Progenitor cell of endocrine pancreas (in vitro differentiated cells): ENCODE measurements around the gene PRPF6. TPM values are rescaled to one million over a fixed set of nuclear protein-coding genes. Genes with fewer than 3 reads are reported as not detected.

ENCODE experiments used
- DNase-seq: peaks from one replicate; pipeline ENCODE4 v3.0.0; 2021; ENCODE audit warnings: low spot score; ENCODE audit not compliant: unreplicated experiment
- H3K27ac Mint-ChIP-seq: 2 replicates; pipeline ENCODE4 v1.8.0; 2021; ENCODE audit warnings: mild to moderate bottlenecking, moderate library complexity, mixed read lengths
- H3K27me3 Mint-ChIP-seq: 2 replicates; pipeline ENCODE4 v1.8.0; 2021; ENCODE audit warnings: mixed read lengths
- H3K36me3 Mint-ChIP-seq: 2 replicates; pipeline ENCODE4 v1.8.0; 2022; ENCODE audit warnings: mixed read lengths; ENCODE audit not compliant: insufficient read depth
- H3K4me1 Mint-ChIP-seq: 2 replicates; pipeline ENCODE4 v1.8.0; 2021; ENCODE audit warnings: low read depth, mixed read lengths
- H3K4me3 Mint-ChIP-seq: 2 replicates; pipeline ENCODE4 v1.8.0; 2021; ENCODE audit warnings: low read depth, mild to moderate bottlenecking, moderate library complexity, mixed read lengths
- H3K9me3 Mint-ChIP-seq: 2 replicates; pipeline ENCODE4 v1.8.0; 2021; ENCODE audit warnings: low read depth, mixed read lengths
- total RNA-seq: library from RNA; stranded (reverse); gene quantifications from 2 replicates; pipeline ENCODE4 v1.2.1, GENCODE V29; 2021
- TF ChIP-seq, protein P1 (sequence below): fragments of 200-600 bp; sonication (generic); IDR thresholded peaks from one replicate; pipeline ENCODE4 v1.5.0; 2021; ENCODE audit warnings: antibody characterized with exemption, mild to moderate bottlenecking; ENCODE audit not compliant: unreplicated experiment

The PRPF6 gene
- total RNA-seq, 1 donor from 2014 or later: 76.4 TPM

DNA sequence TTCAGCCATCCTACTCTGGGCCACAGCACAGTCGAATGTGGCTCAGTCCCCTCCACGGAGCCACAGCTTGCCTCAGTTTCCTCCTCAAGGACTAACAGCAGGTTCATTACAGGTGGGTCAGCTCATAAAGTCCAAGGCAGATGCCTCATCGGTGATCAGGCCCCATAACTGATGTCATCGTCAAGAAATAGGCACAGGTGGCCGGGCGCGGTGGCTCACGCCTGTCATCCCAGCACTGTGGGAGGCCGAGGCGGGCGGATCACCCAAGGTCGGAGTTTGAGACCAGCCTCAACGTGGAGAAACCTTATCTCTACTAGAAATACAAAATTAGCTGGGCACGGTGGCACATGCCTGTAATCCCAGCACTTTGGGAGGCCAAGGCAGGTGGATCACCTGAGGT, 28.2 kb upstream of the PRPF6 start:
- Mint-ChIP-seq H3K4me1 (peaks cover 29% of the 10 kb centered on the region), H3K9me3 (no peaks in the 10 kb centered on the region), H3K27me3 (no peaks in the 10 kb centered on the region), H3K36me3 (no peaks in the 10 kb centered on the region), H3K27ac (no peak overlapping the region), H3K4me3 (no peak overlapping the region)
- TF ChIP-seq, protein P1, sequence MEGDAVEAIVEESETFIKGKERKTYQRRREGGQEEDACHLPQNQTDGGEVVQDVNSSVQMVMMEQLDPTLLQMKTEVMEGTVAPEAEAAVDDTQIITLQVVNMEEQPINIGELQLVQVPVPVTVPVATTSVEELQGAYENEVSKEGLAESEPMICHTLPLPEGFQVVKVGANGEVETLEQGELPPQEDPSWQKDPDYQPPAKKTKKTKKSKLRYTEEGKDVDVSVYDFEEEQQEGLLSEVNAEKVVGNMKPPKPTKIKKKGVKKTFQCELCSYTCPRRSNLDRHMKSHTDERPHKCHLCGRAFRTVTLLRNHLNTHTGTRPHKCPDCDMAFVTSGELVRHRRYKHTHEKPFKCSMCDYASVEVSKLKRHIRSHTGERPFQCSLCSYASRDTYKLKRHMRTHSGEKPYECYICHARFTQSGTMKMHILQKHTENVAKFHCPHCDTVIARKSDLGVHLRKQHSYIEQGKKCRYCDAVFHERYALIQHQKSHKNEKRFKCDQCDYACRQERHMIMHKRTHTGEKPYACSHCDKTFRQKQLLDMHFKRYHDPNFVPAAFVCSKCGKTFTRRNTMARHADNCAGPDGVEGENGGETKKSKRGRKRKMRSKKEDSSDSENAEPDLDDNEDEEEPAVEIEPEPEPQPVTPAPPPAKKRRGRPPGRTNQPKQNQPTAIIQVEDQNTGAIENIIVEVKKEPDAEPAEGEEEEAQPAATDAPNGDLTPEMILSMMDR: no peak
- DNase-seq: no peak

DNA sequence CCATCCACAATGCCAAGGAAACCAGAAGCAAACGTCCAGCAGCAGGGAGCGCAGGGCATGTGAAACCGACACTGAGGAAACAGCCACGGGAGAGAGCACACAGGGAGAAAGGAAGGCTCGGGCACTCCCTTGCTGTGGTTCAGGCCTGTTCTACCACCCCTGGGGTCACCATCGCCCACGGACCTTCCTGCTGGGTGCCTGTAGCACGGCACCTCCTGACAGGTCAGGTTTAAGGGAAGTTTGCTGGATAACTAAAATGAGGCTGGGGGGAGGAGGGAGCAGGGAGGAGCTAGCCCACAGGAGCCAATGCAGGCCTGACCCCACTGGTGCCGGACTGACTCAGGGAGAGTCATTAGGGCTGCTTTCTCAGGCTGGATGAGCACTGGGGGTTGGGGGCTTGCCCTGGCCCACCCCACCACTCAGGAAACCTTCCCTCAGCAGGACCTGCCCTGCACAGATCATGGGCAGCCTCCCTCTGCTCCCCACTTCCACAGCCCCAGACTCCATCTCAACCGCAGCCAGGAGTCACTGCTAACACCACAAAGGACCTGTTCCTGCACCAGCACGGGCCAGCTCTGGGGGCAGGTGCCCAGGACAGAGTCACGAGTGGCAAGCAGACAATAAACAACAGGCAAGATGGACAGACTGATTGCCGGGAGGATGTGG, 27.0 kb upstream of the PRPF6 start:
- H3K4me1 Mint-ChIP-seq: peaks cover 25% of the 10 kb centered on the region
- H3K27ac Mint-ChIP-seq: peak overlapping the region; percentile 81
- H3K36me3 Mint-ChIP-seq: no peaks in the 10 kb centered on the region
- no peak for DNase-seq
- H3K9me3 Mint-ChIP-seq: no peaks in the 10 kb centered on the region
- TF ChIP-seq, protein P1: no peak
- H3K27me3 Mint-ChIP-seq: no peaks in the 10 kb centered on the region
- H3K4me3 Mint-ChIP-seq: peak overlapping the region; percentile 79

DNA sequence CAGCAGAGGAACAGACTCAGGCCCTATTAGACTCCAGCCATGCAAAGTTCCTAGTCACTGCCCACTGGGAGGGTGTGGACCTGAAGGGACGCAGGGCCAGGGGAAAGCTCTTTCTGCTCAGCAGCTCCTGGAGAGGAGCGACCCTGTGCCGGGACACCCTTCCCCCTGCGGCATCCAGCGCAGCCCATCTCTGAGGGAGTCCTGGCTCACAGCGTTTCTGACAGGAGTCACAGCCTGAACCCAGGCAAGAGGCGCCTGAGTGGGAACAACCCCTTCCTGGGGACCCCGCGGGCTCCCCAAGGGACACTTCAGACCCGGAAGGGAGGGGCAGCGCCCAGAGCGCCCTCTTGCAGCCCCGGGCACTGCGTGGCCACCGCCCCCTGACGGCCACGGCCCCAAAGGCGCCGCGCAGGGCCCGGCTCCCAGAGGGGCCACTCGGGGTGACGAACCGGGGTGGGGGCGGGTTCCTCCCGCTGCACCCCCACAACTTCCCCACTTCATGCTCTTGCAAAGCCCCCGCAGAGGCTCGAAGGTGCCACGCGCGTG, 25.6 kb upstream of the PRPF6 start:
- H3K4me3 Mint-ChIP-seq: peak overlapping the region; percentile 79
- DNase-seq: no peak
- H3K36me3 Mint-ChIP-seq: peaks cover 2% of the 10 kb centered on the region
- no peaks in the 10 kb centered on the region for H3K9me3 Mint-ChIP-seq
- TF ChIP-seq, protein P1: peak; percentile 45
- no peaks in the 10 kb centered on the region for H3K27me3 Mint-ChIP-seq
- H3K27ac Mint-ChIP-seq: peak overlapping the region; percentile 79
- H3K4me1 Mint-ChIP-seq: peaks cover 16% of the 10 kb centered on the region

DNA sequence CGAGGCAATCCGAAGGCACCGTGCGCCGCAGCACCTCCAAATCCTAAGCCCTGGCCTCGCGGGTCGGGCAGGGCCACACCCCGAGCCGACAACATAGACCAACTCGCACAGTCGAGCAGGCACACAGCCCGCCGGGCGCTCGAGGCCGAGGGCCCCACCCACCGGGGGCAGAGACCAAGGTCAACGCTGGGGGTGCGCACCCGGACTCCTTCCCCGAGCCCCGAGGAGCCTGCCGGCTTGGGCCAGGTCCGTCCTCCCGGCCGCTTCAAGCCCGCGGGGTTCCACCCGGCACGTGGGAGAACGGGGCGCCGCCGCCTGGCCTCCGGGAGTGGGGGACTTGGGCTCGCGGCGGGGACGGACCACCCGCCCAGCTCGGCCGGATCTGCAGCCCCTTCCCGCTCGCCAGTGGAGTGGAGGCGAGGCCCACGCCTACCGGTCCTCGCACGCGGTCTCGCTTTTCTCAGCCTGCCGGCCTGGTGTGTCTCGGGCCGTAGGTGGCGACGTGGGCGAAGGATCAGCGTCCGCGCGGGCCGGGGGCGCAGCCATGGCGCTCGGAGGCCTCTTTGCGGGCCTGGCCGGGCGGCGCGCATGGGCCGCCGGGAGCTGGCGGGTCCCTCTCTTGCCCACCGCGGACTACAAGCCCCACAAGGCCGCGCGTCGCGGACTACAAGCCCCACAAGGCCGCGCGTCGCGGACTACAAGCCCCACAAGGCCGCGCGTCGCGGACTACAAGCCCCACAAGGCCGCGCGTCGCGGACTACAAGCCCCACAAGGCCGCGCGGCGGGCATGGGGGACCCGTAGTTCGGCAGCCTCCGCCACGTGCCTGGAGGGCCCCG, 24.9 kb upstream of the PRPF6 start, which contains the start of gene UCKL1:
UCKL1 (minus strand) TSS at position 590 of the 837 bp plus-strand sequence; CDS start at position 546, 44 bp downstream.
- peaks cover 16% of the 10 kb centered on the region for H3K4me1 Mint-ChIP-seq
- peak; percentile 84 for DNase-seq
- H3K9me3 Mint-ChIP-seq: no peaks in the 10 kb centered on the region
- no peaks in the 10 kb centered on the region for H3K27me3 Mint-ChIP-seq
- peak within 1 kb of the TSS; percentile 79 for H3K4me3 Mint-ChIP-seq
- TF ChIP-seq, protein P1: peak; percentile 5
- H3K27ac Mint-ChIP-seq: peak within 1 kb of the TSS; percentile 83
- H3K36me3 Mint-ChIP-seq: peaks cover 2% of the 10 kb centered on the region

DNA sequence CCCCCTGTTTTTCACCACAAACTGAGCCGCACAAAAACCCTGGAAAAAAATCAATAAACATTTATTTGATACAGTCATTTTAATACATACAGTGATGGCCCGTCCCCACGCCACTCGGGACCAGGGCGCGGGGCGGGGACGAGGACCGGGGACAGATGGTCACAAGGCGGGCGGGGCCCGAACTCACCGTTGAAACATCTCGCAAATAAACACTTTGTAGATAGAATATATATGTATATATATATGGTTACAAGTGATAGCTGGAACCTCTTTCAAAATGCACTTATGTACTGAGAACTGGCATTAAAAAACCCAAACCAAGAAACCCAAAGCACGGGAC, 24.3 kb upstream of the PRPF6 start:
- peaks cover 3% of the 10 kb centered on the region for H3K36me3 Mint-ChIP-seq
- peak overlapping the region; percentile 74 for H3K4me3 Mint-ChIP-seq
- H3K27me3 Mint-ChIP-seq: no peaks in the 10 kb centered on the region
- no peaks in the 10 kb centered on the region for H3K9me3 Mint-ChIP-seq
- peaks cover 16% of the 10 kb centered on the region for H3K4me1 Mint-ChIP-seq
- TF ChIP-seq, protein P1: no peak
- peak overlapping the region; percentile 49 for H3K27ac Mint-ChIP-seq
- no peak for DNase-seq
